HepG2 (cell line): ENCODE data around the gene ADAM8. TPM values are rescaled to one million over a fixed set of nuclear protein-coding genes. Genes with fewer than 3 reads are reported as not detected.

Experiments
- ATAC-seq: fragments of 200-7000 bp; cut with Tn5 transposase; 3 replicates; pipeline ENCODE4 v1.9.1; 2020; ENCODE audit warnings: mild to moderate bottlenecking, moderate library complexity
- BruUV-seq: library from RNA; stranded (reverse); fragments of 400-500 nt; replicated peaks from 2 replicates; lab custom pipeline; 2021; lab: Mats Ljungman, UMichigan
- CTCF ChIA-PET: fragments of 300-600 bp; formaldehyde crosslinking; extraction: SDS; loops from one replicate; lab custom pipeline; 2021; ENCODE audit warnings: low total read pairs, inconsistent platforms, low intra/inter-chr PET ratio; lab: Yijun Ruan, JAX
- POLR2A ChIA-PET: fragments of 350-600 bp; sonication (Branson Sonifier 250); formaldehyde crosslinking; loops from one replicate; lab custom pipeline; 2020; ENCODE audit warnings: antibody characterized with exemption, inconsistent platforms; lab: Yijun Ruan, JAX
- DNase-seq: peaks from one replicate; pipeline ENCODE4 v3.0.0-alpha.2; 2015; ENCODE audit warnings: low spot score
- FAIRE-seq: peaks from 3 replicates; lab custom pipeline; 2011; peaks lifted over from hg19 to GRCh38; lab: Jason Lieb, UNC
- H2AFZ ChIP-seq: one replicate; pipeline ENCODE4 v1.6.1; 2011; ENCODE audit warnings: low read length, inconsistent platforms
- H3K27ac ChIP-seq: fragments of 300-600 bp; 3 replicates; pipeline ENCODE4 v1.8.0; 2011; ENCODE audit warnings: mixed run types, mild to moderate bottlenecking, mixed read lengths, low read length, inconsistent platforms; ENCODE audit not compliant: insufficient read depth; ENCODE audit errors: extremely low read length
- H3K27me3 ChIP-seq, 2 experiments: fragments of 200-600 bp in 1 of 2; 2 replicates in 1 of 2; 3 replicates in 1 of 2; pipeline versions ENCODE4 v1.6.0 to v1.8.0; 2011; ENCODE audit warnings: low read length in 2 of 2, mild to moderate bottlenecking in 2 of 2, moderate library complexity in 2 of 2, inconsistent platforms in 1 of 2; ENCODE audit not compliant: insufficient read depth in 2 of 2, control insufficient read depth in 1 of 2
- H3K36me3 ChIP-seq, 2 experiments: fragments of 200-600 bp in 1 of 2; replicated peaks in 1 of 2; 2 replicates in 1 of 2; 3 replicates in 1 of 2; pipeline versions ENCODE4 v1.5.1 to v1.8.0; 2011; ENCODE audit warnings: low read length in 2 of 2, inconsistent platforms in 1 of 2; ENCODE audit not compliant: insufficient read depth in 2 of 2, control insufficient read depth in 1 of 2
- H3K4me1 ChIP-seq: 2 replicates; pipeline ENCODE4 v1.5.1; 2012; ENCODE audit warnings: low read length, inconsistent platforms; ENCODE audit not compliant: insufficient read depth
- H3K4me2 ChIP-seq: 2 replicates; pipeline ENCODE4 v1.6.0; 2011; ENCODE audit warnings: low read depth, low read length, inconsistent platforms
- H3K4me3 ChIP-seq, 3 experiments: fragments of 200-600 bp in 1 of 3; sonication (generic), shearing (Covaris generic) in 1 of 3; replicated peaks in 1 of 3; 2 replicates each; pipeline ENCODE4 v1.5.1; 2011 to 2016; ENCODE audit warnings: low read length in 3 of 3, inconsistent platforms in 2 of 3, low read depth in 2 of 3, mild to moderate bottlenecking in 2 of 3, control low read depth in 1 of 3, mixed read lengths in 1 of 3; ENCODE audit not compliant: insufficient read depth in 1 of 3
- H3K79me2 ChIP-seq: one replicate; pipeline ENCODE4 v1.6.1; 2011; ENCODE audit warnings: low read length, inconsistent platforms; ENCODE audit not compliant: insufficient read depth
- H3K9ac ChIP-seq: 2 replicates; pipeline ENCODE4 v1.6.0; 2011; ENCODE audit warnings: mild to moderate bottlenecking, low read depth, low read length, inconsistent platforms; ENCODE audit not compliant: insufficient read depth
- H3K9me3 ChIP-seq: 2 replicates; pipeline ENCODE4 v1.5.1; 2012; ENCODE audit warnings: mild to moderate bottlenecking, low read length
- H4K20me1 ChIP-seq: 2 replicates; pipeline ENCODE4 v1.6.0; 2011; ENCODE audit warnings: inconsistent platforms, mild to moderate bottlenecking, low read length, moderate library complexity; ENCODE audit not compliant: insufficient read depth
- FOXA1 ChIP-seq, 2 experiments: fragments of 450-650 bp in 1 of 2; sonication (generic) in 1 of 2; formaldehyde crosslinking in 1 of 2; IDR thresholded peaks; 2 replicates each; pipeline versions ENCODE4 v1.4.0 to v1.6.1; 2016 to 2020; ENCODE audit warnings: missing genetic modification reagents in 1 of 2
- FOXP1 ChIP-seq, 2 experiments: fragments of 450-650 bp in 1 of 2; IDR thresholded peaks; 2 replicates each; pipeline ENCODE4 v1.6.1; 2017 to 2018; ENCODE audit warnings: antibody characterized with exemption in 1 of 2
- MED1 ChIP-seq: sonication (generic); formaldehyde crosslinking; IDR thresholded peaks from 2 replicates; pipeline ENCODE4 v1.4.0; 2020; ENCODE audit warnings: missing genetic modification reagents
- PHF8 ChIP-seq: sonication (generic); formaldehyde crosslinking; IDR thresholded peaks from 2 replicates; pipeline ENCODE4 v1.5.0; 2020; ENCODE audit warnings: missing genetic modification reagents
- TEAD2 ChIP-seq: sonication (generic); formaldehyde crosslinking; IDR thresholded peaks from 2 replicates; pipeline ENCODE4 v1.9.0; 2021; ENCODE audit warnings: missing genetic modification reagents
- ZBTB7A ChIP-seq: sonication (generic); formaldehyde crosslinking; IDR thresholded peaks from 2 replicates; pipeline ENCODE4 v1.8.0; 2022; ENCODE audit warnings: mild to moderate bottlenecking, missing genetic modification reagents
- ZFAT ChIP-seq: sonication (generic); formaldehyde crosslinking; conservative IDR thresholded peaks from 2 replicates; pipeline ENCODE4 v1.8.1; 2023; ENCODE audit warnings: missing genetic modification reagents, inconsistent platforms
- ZNF253 ChIP-seq: sonication (generic); formaldehyde crosslinking; IDR thresholded peaks from 2 replicates; pipeline ENCODE4 v1.8.0; 2022; ENCODE audit warnings: mild to moderate bottlenecking, missing genetic modification reagents, borderline replicate concordance
- ZNF337 ChIP-seq: sonication (generic); formaldehyde crosslinking; IDR thresholded peaks from 2 replicates; pipeline ENCODE4 v1.5.1; 2020; ENCODE audit warnings: missing genetic modification reagents, low read depth, mild to moderate bottlenecking, borderline replicate concordance
- ZNF430 ChIP-seq: sonication (generic); formaldehyde crosslinking; IDR thresholded peaks from 2 replicates; pipeline ENCODE4 v1.9.0; 2021; ENCODE audit warnings: mild to moderate bottlenecking, missing genetic modification reagents
- ZNF530 ChIP-seq: sonication (generic); formaldehyde crosslinking; IDR thresholded peaks from 2 replicates; pipeline ENCODE4 v1.5.0; 2020; ENCODE audit warnings: low read depth, mild to moderate bottlenecking, missing genetic modification reagents
- ZNF703 ChIP-seq: sonication (generic); formaldehyde crosslinking; IDR thresholded peaks from 2 replicates; pipeline ENCODE4 v1.5.1; 2020; ENCODE audit warnings: missing genetic modification reagents, mild to moderate bottlenecking, moderate library complexity, borderline replicate concordance
- WGBS: methylation state at CpG from one replicate; pipeline ENCODE4 v1.1.6; 2017; ENCODE audit warnings: low lambda C conversion rate; 5-methylcytosine and 5-hydroxymethylcytosine counted together
- in situ Hi-C: cut with HindIII; loops from 2 replicates; pipeline ENCODE4 v1.10.0; 2017; ENCODE audit warnings: low pct_unique_long_range_greater_than_20kb; ENCODE audit not compliant: extremely low pct_ligation_motif_present
- intact Hi-C: fragments of 100-400 bp; cut with micrococcal nuclease; formaldehyde crosslinking; loops from one replicate; pipeline ENCODE4 v1.10.0; 2022; ENCODE audit not compliant: unreplicated experiment
- polyA plus RNA-seq, 8 experiments: library from polyadenylated mRNA; depleted of rRNA in 3 of 8; stranded (reverse) in 7 of 8; unstranded in 1 of 8; fragments of >200 nt; fragmentation: Illumina TruSeq in 4 of 8; extraction: Trizol in 4 of 8; gene quantifications; 2 replicates each; pipeline versions ENCODE4 v1.2.1 to v1.2.3, GENCODE V29; 2011 to 2016; ENCODE audit warnings: low read depth in 4 of 8, missing spikeins in 1 of 8, mixed read lengths in 1 of 8; ENCODE audit not compliant: insufficient read depth in 1 of 8
- total RNA-seq, 5 experiments: library from RNA; depleted of rRNA; stranded (reverse); fragments of >200 nt; fragmentation: Illumina TruSeq; extraction: Trizol; gene quantifications; 2 replicates each; pipeline ENCODE4 v1.2.3, GENCODE V29; 2016; ENCODE audit warnings: low read depth in 1 of 5
- TF ChIP-seq, protein P1 (sequence below): IDR thresholded peaks from 2 replicates; pipeline ENCODE4 v1.6.1; 2016; ENCODE audit warnings: low read depth
- TF ChIP-seq, protein P2 (sequence below): sonication (generic); formaldehyde crosslinking; IDR thresholded peaks from 2 replicates; pipeline ENCODE4 v1.8.0; 2022; ENCODE audit warnings: mild to moderate bottlenecking, missing genetic modification reagents, moderate library complexity

ADAM8 gene
- total and polyA plus RNA-seq, 2 of the 13 experiments (the other 11 are each of a cell fraction or from before 2014, with no cell fraction given), result 0.24 to 0.93 TPM

DNA sequence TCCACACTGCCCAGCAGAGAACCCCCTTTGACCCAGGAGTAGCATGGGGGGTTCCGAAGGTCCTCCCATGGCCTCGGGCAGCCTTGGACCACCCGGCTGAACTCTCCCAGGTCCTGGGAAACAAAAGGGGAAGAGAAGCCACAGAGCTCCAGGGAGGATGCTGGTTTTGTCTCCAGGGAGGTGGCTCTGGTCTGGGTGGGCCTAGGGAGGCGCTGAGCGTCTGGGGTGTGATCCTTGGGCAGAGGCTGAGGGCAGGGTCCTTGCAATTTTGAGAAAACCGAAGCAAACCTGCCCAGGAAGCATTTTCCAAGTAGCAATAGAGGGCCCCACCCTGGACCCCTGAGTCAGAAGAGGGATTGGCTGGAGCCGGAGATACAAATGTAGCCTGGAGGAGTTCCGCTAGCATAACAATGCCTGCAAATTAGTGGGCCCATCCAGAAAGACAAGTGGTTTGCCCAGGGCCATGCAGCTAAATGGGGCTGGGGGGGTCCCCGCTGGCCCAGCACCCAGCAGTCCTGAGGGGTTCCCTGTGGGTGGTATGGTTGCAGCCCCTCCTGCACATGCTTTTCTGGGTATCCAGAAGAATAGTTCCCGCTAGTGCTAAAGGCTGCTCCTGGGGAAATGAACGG is 44.6 kb downstream of the ADAM8 start:
- no TSS peak for BruUV-seq
- Histone ChIP-seq H3K4me1 (no peaks in the 10 kb centered on the region), H2AFZ (no peak overlapping the region), H3K79me2 (no peaks in the 10 kb centered on the region), H3K4me2 (no peak overlapping the region), H4K20me1 (0 out of 2 replicates have a peak, but pooled peaks cover 3% of the 10 kb centered on the region), H3K36me3 (no peaks in the 10 kb centered on the region), H3K9me3 (no peaks in the 10 kb centered on the region), H3K27ac (no peak overlapping the region), H3K27me3 (peaks cover 8 to 53% of the 10 kb centered on the region in 2 experiments), H3K4me3 (no peak overlapping the region), H3K9ac (no peak overlapping the region)
- in situ Hi-C loops, result no loop called here
- FAIRE-seq (no peak), DNase-seq (no peak), ATAC-seq (no peak)
- TF ChIP-seq, protein P1, sequence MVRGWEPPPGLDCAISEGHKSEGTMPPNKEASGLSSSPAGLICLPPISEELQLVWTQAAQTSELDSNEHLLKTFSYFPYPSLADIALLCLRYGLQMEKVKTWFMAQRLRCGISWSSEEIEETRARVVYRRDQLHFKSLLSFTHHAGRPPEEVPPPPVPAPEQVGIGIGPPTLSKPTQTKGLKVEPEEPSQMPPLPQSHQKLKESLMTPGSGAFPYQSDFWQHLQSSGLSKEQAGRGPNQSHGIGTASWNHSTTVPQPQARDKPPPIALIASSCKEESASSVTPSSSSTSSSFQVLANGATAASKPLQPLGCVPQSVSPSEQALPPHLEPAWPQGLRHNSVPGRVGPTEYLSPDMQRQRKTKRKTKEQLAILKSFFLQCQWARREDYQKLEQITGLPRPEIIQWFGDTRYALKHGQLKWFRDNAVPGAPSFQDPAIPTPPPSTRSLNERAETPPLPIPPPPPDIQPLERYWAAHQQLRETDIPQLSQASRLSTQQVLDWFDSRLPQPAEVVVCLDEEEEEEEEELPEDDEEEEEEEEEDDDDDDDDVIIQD (CRISPR knock-in tag), result no peak
- TF ChIP-seq ZNF530 (CRISPR knock-in tag) (no peak), ZBTB7A (CRISPR knock-in tag) (no peak), ZNF430 (no peak), FOXA1 (IDR thresholded peaks at IDR 0.05) (no peak), FOXA1 (CRISPR knock-in tag; IDR thresholded peaks at IDR 0.05) (no peak), ZNF703 (no peak), TEAD2 (no peak), PHF8 (CRISPR knock-in tag) (no peak), ZFAT (no peak), ZNF337 (CRISPR knock-in tag) (no peak), FOXP1 (IDR thresholded peaks at IDR 0.05) (no peak), FOXP1 (CRISPR knock-in tag; IDR thresholded peaks at IDR 0.05) (no peak), MED1 (CRISPR knock-in tag) (no peak), ZNF253 (no peak)
- TF ChIP-seq, protein P2, sequence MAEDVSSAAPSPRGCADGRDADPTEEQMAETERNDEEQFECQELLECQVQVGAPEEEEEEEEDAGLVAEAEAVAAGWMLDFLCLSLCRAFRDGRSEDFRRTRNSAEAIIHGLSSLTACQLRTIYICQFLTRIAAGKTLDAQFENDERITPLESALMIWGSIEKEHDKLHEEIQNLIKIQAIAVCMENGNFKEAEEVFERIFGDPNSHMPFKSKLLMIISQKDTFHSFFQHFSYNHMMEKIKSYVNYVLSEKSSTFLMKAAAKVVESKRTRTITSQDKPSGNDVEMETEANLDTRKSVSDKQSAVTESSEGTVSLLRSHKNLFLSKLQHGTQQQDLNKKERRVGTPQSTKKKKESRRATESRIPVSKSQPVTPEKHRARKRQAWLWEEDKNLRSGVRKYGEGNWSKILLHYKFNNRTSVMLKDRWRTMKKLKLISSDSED (CRISPR knock-in tag), result no peak
- POLR2A ChIA-PET, result no interaction called here
- CTCF ChIA-PET, result no interaction called here
- intact Hi-C loops, result no loop called here
- WGBS, result 35% methylated on average over 8 of the region's 11 CpGs
